ENCODE data around the gene MAD1L1. TPM values are rescaled to one million over a fixed set of nuclear protein-coding genes. Genes with fewer than 3 reads are reported as not detected.

MAD1L1 gene
- total RNA-seq, 1 experiment from 2014 or later, result 46.7 TPM

GRCh38 chr7:2095436-2095835, 137.3 kb downstream of the MAD1L1 start:
- no peaks in the 10 kb centered on the region for H3K36me3 ChIP-seq (ENCODE audit: insufficient read depth, low read length, poor library complexity, severe bottlenecking)
- no peak overlapping the region for H3K27ac ChIP-seq (ENCODE audit: low read depth, low read length, poor library complexity, severe bottlenecking)
- TF ChIP-seq EZH2 (IDR thresholded peaks at IDR 0.05; ENCODE audit: borderline replicate concordance, low read depth, low read length, poor library complexity, severe bottlenecking) (no peak), CTCF (conservative IDR thresholded peaks at IDR 0.05; ENCODE audit: low read depth, low read length) (no peak)
- no peaks in the 10 kb centered on the region for H3K27me3 ChIP-seq (replicated peaks; ENCODE audit: insufficient read depth, low read depth, low read length, poor library complexity)
- DNase-seq (ENCODE audit: low spot score), result no peak
- POLR2A ChIA-PET (ENCODE audit: low non-redundant PET), result no interaction called here
- H3K9me3 ChIP-seq (ENCODE audit: low read depth, low read length, poor library complexity, severe bottlenecking), result no peaks in the 10 kb centered on the region
- H3K4me3 ChIP-seq (ENCODE audit: low read depth, low read length, poor library complexity, severe bottlenecking), result no peak overlapping the region
- BruUV-seq (replicated peaks), result no TSS peak
- CTCF ChIA-PET, result no interaction called here
- intact Hi-C loops (cut with micrococcal nuclease; ENCODE audit: unreplicated experiment), result no loop called here
- H3K4me1 ChIP-seq (ENCODE audit: insufficient read depth, low read length, poor library complexity, severe bottlenecking), result peaks cover 3% of the 10 kb centered on the region

GRCh38 chr7:2094454-2095045, 138.2 kb downstream of the MAD1L1 start:
- TF ChIP-seq EZH2 (IDR thresholded peaks at IDR 0.05; ENCODE audit: borderline replicate concordance, low read depth, low read length, poor library complexity, severe bottlenecking), result no peak
- no peak for TF ChIP-seq CTCF (conservative IDR thresholded peaks at IDR 0.05; ENCODE audit: low read depth, low read length)
- H3K4me1 ChIP-seq (ENCODE audit: insufficient read depth, low read length, poor library complexity, severe bottlenecking), result peaks cover under 1% of the 10 kb centered on the region
- CTCF ChIA-PET, result no interaction called here
- no peak overlapping the region for H3K4me3 ChIP-seq (ENCODE audit: low read depth, low read length, poor library complexity, severe bottlenecking)
- intact Hi-C loops (cut with micrococcal nuclease; ENCODE audit: unreplicated experiment), result no loop called here
- H3K9me3 ChIP-seq (ENCODE audit: low read depth, low read length, poor library complexity, severe bottlenecking), result no peaks in the 10 kb centered on the region
- BruUV-seq (replicated peaks), result no TSS peak
- H3K27me3 ChIP-seq (replicated peaks; ENCODE audit: insufficient read depth, low read depth, low read length, poor library complexity), result no peaks in the 10 kb centered on the region
- DNase-seq (ENCODE audit: low spot score), result no peak
- no peak overlapping the region for H3K27ac ChIP-seq (ENCODE audit: low read depth, low read length, poor library complexity, severe bottlenecking)
- POLR2A ChIA-PET (ENCODE audit: low non-redundant PET), result no interaction called here
- H3K36me3 ChIP-seq (ENCODE audit: insufficient read depth, low read length, poor library complexity, severe bottlenecking), result no peaks in the 10 kb centered on the region

GRCh38 chr7:2093843-2094220, 138.9 kb downstream of the MAD1L1 start:
- intact Hi-C loops (cut with micrococcal nuclease; ENCODE audit: unreplicated experiment), result no loop called here
- no peak for DNase-seq (ENCODE audit: low spot score)
- no peaks in the 10 kb centered on the region for H3K27me3 ChIP-seq (replicated peaks; ENCODE audit: insufficient read depth, low read depth, low read length, poor library complexity)
- CTCF ChIA-PET, result no interaction called here
- H3K9me3 ChIP-seq (ENCODE audit: low read depth, low read length, poor library complexity, severe bottlenecking), result no peaks in the 10 kb centered on the region
- TF ChIP-seq EZH2 (IDR thresholded peaks at IDR 0.05; ENCODE audit: borderline replicate concordance, low read depth, low read length, poor library complexity, severe bottlenecking), result no peak
- H3K4me1 ChIP-seq (ENCODE audit: insufficient read depth, low read length, poor library complexity, severe bottlenecking), result no peaks in the 10 kb centered on the region
- no peak overlapping the region for H3K27ac ChIP-seq (ENCODE audit: low read depth, low read length, poor library complexity, severe bottlenecking)
- no TSS peak for BruUV-seq (replicated peaks)
- no peak overlapping the region for H3K4me3 ChIP-seq (ENCODE audit: low read depth, low read length, poor library complexity, severe bottlenecking)
- H3K36me3 ChIP-seq (ENCODE audit: insufficient read depth, low read length, poor library complexity, severe bottlenecking), result no peaks in the 10 kb centered on the region
- POLR2A ChIA-PET (ENCODE audit: low non-redundant PET), result no interaction called here

GRCh38 chr7:2093215-2093842, 139.4 kb downstream of the MAD1L1 start:
- H3K27ac ChIP-seq (ENCODE audit: low read depth, low read length, poor library complexity, severe bottlenecking), result no peak overlapping the region
- H3K4me3 ChIP-seq (ENCODE audit: low read depth, low read length, poor library complexity, severe bottlenecking), result no peak overlapping the region
- no TSS peak for BruUV-seq (replicated peaks)
- no peaks in the 10 kb centered on the region for H3K36me3 ChIP-seq (ENCODE audit: insufficient read depth, low read length, poor library complexity, severe bottlenecking)
- intact Hi-C loops (cut with micrococcal nuclease; ENCODE audit: unreplicated experiment), result no loop called here
- H3K27me3 ChIP-seq (replicated peaks; ENCODE audit: insufficient read depth, low read depth, low read length, poor library complexity), result no peaks in the 10 kb centered on the region
- CTCF ChIA-PET, result no interaction called here
- DNase-seq (ENCODE audit: low spot score), result no peak
- POLR2A ChIA-PET (ENCODE audit: low non-redundant PET), result no interaction called here
- H3K4me1 ChIP-seq (ENCODE audit: insufficient read depth, low read length, poor library complexity, severe bottlenecking), result no peaks in the 10 kb centered on the region
- TF ChIP-seq CTCF (conservative IDR thresholded peaks at IDR 0.05; ENCODE audit: low read depth, low read length) (no peak), EZH2 (IDR thresholded peaks at IDR 0.05; ENCODE audit: borderline replicate concordance, low read depth, low read length, poor library complexity, severe bottlenecking) (no peak)
- no peaks in the 10 kb centered on the region for H3K9me3 ChIP-seq (ENCODE audit: low read depth, low read length, poor library complexity, severe bottlenecking)
